Measurements from ENCODE around the gene MRPL3. TPM values are rescaled to one million over a fixed set of nuclear protein-coding genes. Genes with fewer than 3 reads are reported as not detected.

MRPL3 gene
- total RNA-seq, 1 experiment from 2014 or later, result 142 TPM

DNA sequence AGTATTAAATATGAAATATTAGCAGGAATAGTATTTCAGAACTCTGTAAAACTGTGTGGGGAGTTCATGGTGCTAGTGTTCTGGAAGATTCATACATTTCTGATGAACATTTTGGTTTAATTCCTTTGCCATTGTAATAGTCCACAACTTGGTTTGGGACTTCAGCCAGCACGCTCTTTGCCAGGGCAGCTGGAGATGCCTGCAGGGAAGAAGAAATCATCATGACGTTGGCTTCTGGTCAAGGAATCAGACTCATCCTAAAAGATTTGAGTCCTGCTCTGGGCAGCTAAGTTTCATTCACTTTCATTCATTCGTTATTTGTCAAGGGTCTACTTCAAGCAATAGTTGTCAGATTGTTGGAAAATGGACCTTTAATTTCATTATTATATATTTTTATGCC, 32.4 kb upstream of the MRPL3 start:
- H3K4me2 ChIP-seq (ENCODE audit: low read length), result no peak overlapping the region
- H3K27me3 ChIP-seq (ENCODE audit: insufficient read depth, low read length), result 0 out of 2 replicates have a peak, but pooled peaks cover 8% of the 10 kb centered on the region
- RAD21 ChIA-PET (ENCODE audit: low non-redundant PET in 1 of 2, low total read pairs in 2 of 2, uncharacterized antibody in 2 of 2, unreplicated experiment in 2 of 2), result no interaction called here
- H3K4me1 ChIP-seq (ENCODE audit: control insufficient read depth in 1 of 2, insufficient read depth in 2 of 2, low read length in 2 of 2), result no peaks in the 10 kb centered on the region
- TF ChIP-seq POLR2AphosphoS5 (IDR thresholded peaks at IDR 0.05; ENCODE audit: low read depth, low read length) (no peak), EZH2phosphoT487 (IDR thresholded peaks at IDR 0.05; ENCODE audit: borderline replicate concordance) (no peak), JUND (IDR thresholded peaks at IDR 0.05) (no peak), CBX3 (IDR thresholded peaks at IDR 0.05; ENCODE audit: low read depth) (no peak), SIN3A (IDR thresholded peaks at IDR 0.05; ENCODE audit: low read depth) (no peak), CEBPB (IDR thresholded peaks at IDR 0.05; ENCODE audit: low read depth) (no peak), EZH2 (IDR thresholded peaks at IDR 0.05) (no peak), EGR1 (IDR thresholded peaks at IDR 0.05; ENCODE audit: low read depth) (no peak), ELF1 (IDR thresholded peaks at IDR 0.05; ENCODE audit: borderline replicate concordance, low read depth) (no peak), ZNF274 (IDR thresholded peaks at IDR 0.05; ENCODE audit: low read depth, low read length) (no peak), SRF (IDR thresholded peaks at IDR 0.05; ENCODE audit: low read depth) (no peak), SP1 (IDR thresholded peaks at IDR 0.05; ENCODE audit: low read depth) (no peak)
- TF ChIP-seq, protein P1, sequence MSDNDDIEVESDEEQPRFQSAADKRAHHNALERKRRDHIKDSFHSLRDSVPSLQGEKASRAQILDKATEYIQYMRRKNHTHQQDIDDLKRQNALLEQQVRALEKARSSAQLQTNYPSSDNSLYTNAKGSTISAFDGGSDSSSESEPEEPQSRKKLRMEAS (IDR thresholded peaks at IDR 0.05), result no peak
- TF ChIP-seq, protein P2, sequence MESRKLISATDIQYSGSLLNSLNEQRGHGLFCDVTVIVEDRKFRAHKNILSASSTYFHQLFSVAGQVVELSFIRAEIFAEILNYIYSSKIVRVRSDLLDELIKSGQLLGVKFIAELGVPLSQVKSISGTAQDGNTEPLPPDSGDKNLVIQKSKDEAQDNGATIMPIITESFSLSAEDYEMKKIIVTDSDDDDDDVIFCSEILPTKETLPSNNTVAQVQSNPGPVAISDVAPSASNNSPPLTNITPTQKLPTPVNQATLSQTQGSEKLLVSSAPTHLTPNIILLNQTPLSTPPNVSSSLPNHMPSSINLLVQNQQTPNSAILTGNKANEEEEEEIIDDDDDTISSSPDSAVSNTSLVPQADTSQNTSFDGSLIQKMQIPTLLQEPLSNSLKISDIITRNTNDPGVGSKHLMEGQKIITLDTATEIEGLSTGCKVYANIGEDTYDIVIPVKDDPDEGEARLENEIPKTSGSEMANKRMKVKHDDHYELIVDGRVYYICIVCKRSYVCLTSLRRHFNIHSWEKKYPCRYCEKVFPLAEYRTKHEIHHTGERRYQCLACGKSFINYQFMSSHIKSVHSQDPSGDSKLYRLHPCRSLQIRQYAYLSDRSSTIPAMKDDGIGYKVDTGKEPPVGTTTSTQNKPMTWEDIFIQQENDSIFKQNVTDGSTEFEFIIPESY (IDR thresholded peaks at IDR 0.05; ENCODE audit: extremely low read depth, insufficient replicate concordance, low read length), result no peak
- POLR2A ChIA-PET, result no interaction called here
- DNase-seq (ENCODE audit: low read depth, low spot score) (no peak), ATAC-seq (no peak)
- CTCF ChIA-PET, result no interaction called here
- no peaks in the 10 kb centered on the region for H3K9me3 ChIP-seq (ENCODE audit: control insufficient read depth in 1 of 2, insufficient read depth in 1 of 2, low read depth in 1 of 2, low read length in 2 of 2)
- H3K9ac ChIP-seq (ENCODE audit: low read length), result no peak overlapping the region
- no peaks in the 10 kb centered on the region for H3K36me3 ChIP-seq (ENCODE audit: control insufficient read depth in 1 of 2, insufficient read depth in 2 of 2, low read length in 2 of 2)
- BruUV-seq (replicated peaks), result no TSS peak
- H4K20me1 ChIP-seq (ENCODE audit: insufficient read depth), result no peaks in the 10 kb centered on the region
- H3K79me2 ChIP-seq (ENCODE audit: insufficient read depth, low read length), result no peaks in the 10 kb centered on the region
- H3K9me2 ChIP-seq (ENCODE audit: insufficient read depth), result no peaks in the 10 kb centered on the region
- H2AFZ ChIP-seq (ENCODE audit: low read depth, low read length, poor library complexity, severe bottlenecking), result no peak overlapping the region
- H3K27ac ChIP-seq (ENCODE audit: low read depth, low read length), result no peak overlapping the region
- intact Hi-C loops (cut with micrococcal nuclease), result no loop called here
- H3K4me3 ChIP-seq (replicated peaks in 1 of 2; ENCODE audit: low read depth in 1 of 2, low read length in 2 of 2), result no peak overlapping the region

Measured in HCT116 (cell line).